ENCODE results near the gene MTA1.

Gene MTA1

GRCh38 chr14:105492031-105492970, 72.7 kb downstream of the MTA1 start:
- Histone ChIP-seq H3K4me3 (ENCODE audit: low read length) (no peak overlapping the region), H3K36me3 (ENCODE audit: control insufficient read depth, insufficient read depth, low read length, severe bottlenecking) (no peaks in the 10 kb centered on the region), H3K27me3 (replicated peaks; ENCODE audit: control insufficient read depth, insufficient read depth, low read length) (peaks cover 5% of the 10 kb centered on the region), H3K4me1 (ENCODE audit: control insufficient read depth, insufficient read depth, low read length) (peaks cover 3% of the 10 kb centered on the region), H3K9me3 (ENCODE audit: control insufficient read depth, low read length) (no peaks in the 10 kb centered on the region), H3K9ac (ENCODE audit: low read length) (no peak overlapping the region)
- no peak for DNase-seq (ENCODE audit: low read depth)

GRCh38 chr14:105492971-105493871, 73.6 kb downstream of the MTA1 start:
- Histone ChIP-seq H3K36me3 (ENCODE audit: control insufficient read depth, insufficient read depth, low read length, severe bottlenecking) (no peaks in the 10 kb centered on the region), H3K27me3 (replicated peaks; ENCODE audit: control insufficient read depth, insufficient read depth, low read length) (no peaks in the 10 kb centered on the region), H3K9me3 (ENCODE audit: control insufficient read depth, low read length) (no peaks in the 10 kb centered on the region), H3K4me1 (ENCODE audit: control insufficient read depth, insufficient read depth, low read length) (no peaks in the 10 kb centered on the region), H3K9ac (ENCODE audit: low read length) (no peak overlapping the region), H3K4me3 (ENCODE audit: low read length) (no peak overlapping the region)
- DNase-seq (ENCODE audit: low read depth): no peak

GRCh38 chr14:105493921-105494605, 74.4 kb downstream of the MTA1 start:
- DNase-seq (ENCODE audit: low read depth): no peak
- Histone ChIP-seq H3K27me3 (replicated peaks; ENCODE audit: control insufficient read depth, insufficient read depth, low read length) (no peaks in the 10 kb centered on the region), H3K36me3 (ENCODE audit: control insufficient read depth, insufficient read depth, low read length, severe bottlenecking) (no peaks in the 10 kb centered on the region), H3K9ac (ENCODE audit: low read length) (no peak overlapping the region), H3K9me3 (ENCODE audit: control insufficient read depth, low read length) (no peaks in the 10 kb centered on the region), H3K4me3 (ENCODE audit: low read length) (no peak overlapping the region), H3K4me1 (ENCODE audit: control insufficient read depth, insufficient read depth, low read length) (no peaks in the 10 kb centered on the region)

GRCh38 chr14:105494606-105494929, 74.9 kb downstream of the MTA1 start:
- Histone ChIP-seq H3K27me3 (replicated peaks; ENCODE audit: control insufficient read depth, insufficient read depth, low read length) (no peaks in the 10 kb centered on the region), H3K4me1 (ENCODE audit: control insufficient read depth, insufficient read depth, low read length) (no peaks in the 10 kb centered on the region), H3K36me3 (ENCODE audit: control insufficient read depth, insufficient read depth, low read length, severe bottlenecking) (no peaks in the 10 kb centered on the region), H3K9me3 (ENCODE audit: control insufficient read depth, low read length) (no peaks in the 10 kb centered on the region), H3K4me3 (ENCODE audit: low read length) (no peak overlapping the region), H3K9ac (ENCODE audit: low read length) (no peak overlapping the region)
- no peak for DNase-seq (ENCODE audit: low read depth)

GRCh38 chr14:105495101-105495989, 75.7 kb downstream of the MTA1 start:
- no peaks in the 10 kb centered on the region for H3K27me3 ChIP-seq (replicated peaks; ENCODE audit: control insufficient read depth, insufficient read depth, low read length)
- no peak overlapping the region for H3K4me3 ChIP-seq (ENCODE audit: low read length)
- DNase-seq (ENCODE audit: low read depth): no peak
- no peaks in the 10 kb centered on the region for H3K4me1 ChIP-seq (ENCODE audit: control insufficient read depth, insufficient read depth, low read length)
- no peak overlapping the region for H3K9ac ChIP-seq (ENCODE audit: low read length)
- H3K36me3 ChIP-seq (ENCODE audit: control insufficient read depth, insufficient read depth, low read length, severe bottlenecking): no peaks in the 10 kb centered on the region
- no peaks in the 10 kb centered on the region for H3K9me3 ChIP-seq (ENCODE audit: control insufficient read depth, low read length)

- no peak overlapping the region for H3K9ac ChIP-seq (ENCODE audit: low read length)
- H3K36me3 ChIP-seq (ENCODE audit: control insufficient read depth, insufficient read depth, low read length, severe bottlenecking): no peaks in the 10 kb centered on the region
- no peaks in the 10 kb centered on the region for H3K27me3 ChIP-seq (replicated peaks; ENCODE audit: control insufficient read depth, insufficient read depth, low read length)
- H3K4me1 ChIP-seq (ENCODE audit: control insufficient read depth, insufficient read depth, low read length): no peaks in the 10 kb centered on the region
- H3K9me3 ChIP-seq (ENCODE audit: control insufficient read depth, low read length): no peaks in the 10 kb centered on the region
- H3K4me3 ChIP-seq (ENCODE audit: low read length): no peak overlapping the region
- no peak for DNase-seq (ENCODE audit: low read depth)
Measured at GRCh38 chr14:105495990-105496830, 76.6 kb downstream of the MTA1 start.

GRCh38 chr14:105496831-105497591, 77.4 kb downstream of the MTA1 start:
- Histone ChIP-seq H3K36me3 (ENCODE audit: control insufficient read depth, insufficient read depth, low read length, severe bottlenecking) (no peaks in the 10 kb centered on the region), H3K27me3 (replicated peaks; ENCODE audit: control insufficient read depth, insufficient read depth, low read length) (no peaks in the 10 kb centered on the region), H3K4me3 (ENCODE audit: low read length) (no peak overlapping the region), H3K9me3 (ENCODE audit: control insufficient read depth, low read length) (no peaks in the 10 kb centered on the region), H3K4me1 (ENCODE audit: control insufficient read depth, insufficient read depth, low read length) (no peaks in the 10 kb centered on the region), H3K9ac (ENCODE audit: low read length) (no peak overlapping the region)
- DNase-seq (ENCODE audit: low read depth): no peak

- Histone ChIP-seq H3K4me3 (ENCODE audit: low read length) (no peak overlapping the region), H3K36me3 (ENCODE audit: control insufficient read depth, insufficient read depth, low read length, severe bottlenecking) (no peaks in the 10 kb centered on the region)
- DNase-seq (ENCODE audit: low read depth): no peak
Measured at GRCh38 chr14:105497671-105498429, 78.2 kb downstream of the MTA1 start.

More at GRCh38 chr14:105497671-105498429, 78.2 kb downstream of the MTA1 start:
- Histone ChIP-seq H3K4me1 (ENCODE audit: control insufficient read depth, insufficient read depth, low read length) (no peaks in the 10 kb centered on the region), H3K9me3 (ENCODE audit: control insufficient read depth, low read length) (no peaks in the 10 kb centered on the region), H3K27me3 (replicated peaks; ENCODE audit: control insufficient read depth, insufficient read depth, low read length) (no peaks in the 10 kb centered on the region), H3K9ac (ENCODE audit: low read length) (no peak overlapping the region)
